ENCODE data around the gene SHC1. TPM values are rescaled to one million over a fixed set of nuclear protein-coding genes. Genes with fewer than 3 reads are reported as not detected.

The SHC1 gene
- polyA plus RNA-seq, 3 donors: 26.7 to 70.6 (median 31.5) TPM

- no peak for TF ChIP-seq CTCF (IDR thresholded peaks at IDR 0.05)
- Histone ChIP-seq H3K4me1 (ENCODE audit: control insufficient read depth in 1 of 2, insufficient read depth in 2 of 2, low read length in 2 of 2) (peaks cover 33 to 38% of the 10 kb centered on the region in 2 donors), H2AFZ (ENCODE audit: insufficient read depth, low read depth, low read length, poor library complexity, severe bottlenecking) (no peak within 1 kb of the TSS), H3K4me2 (replicated peaks; ENCODE audit: extremely low read depth, low read length, poor library complexity, severe bottlenecking) (no peak within 1 kb of the TSS), H4K20me1 (ENCODE audit: insufficient read depth, low read length) (peaks cover 29% of the 10 kb centered on the region), H3K79me2 (ENCODE audit: insufficient read depth, low read length) (peaks cover 10% of the 10 kb centered on the region), H3K27me3 (ENCODE audit: control insufficient read depth in 2 of 2, insufficient read depth in 2 of 2, low read length in 2 of 2) (no peaks in the 10 kb centered on the region), H3K9me3 (replicated peaks in 1 of 2; ENCODE audit: control insufficient read depth in 1 of 2, insufficient read depth in 1 of 2, low read length in 2 of 2) (no peaks in the 10 kb centered on the region), H3K36me3 (replicated peaks in 1 of 2; ENCODE audit: control insufficient read depth in 1 of 2, insufficient read depth in 2 of 2, low read length in 2 of 2) (peaks cover 19 to 22% of the 10 kb centered on the region in 2 donors), H3K9ac (ENCODE audit: insufficient read depth, low read length, poor library complexity, severe bottlenecking) (no peak within 1 kb of the TSS), H3K27ac (ENCODE audit: low read depth in 1 of 2, low read length in 2 of 2) (no peak within 1 kb of the TSS), H3K4me3 (replicated peaks in 1 of 3; ENCODE audit: low read depth in 2 of 3, low read length in 3 of 3) (no peak within 1 kb of the TSS)
- peaks cover 23 to 28% of the 10 kb centered on the region in 2 donors for H3K36me3 Mint-ChIP-seq
- H3K27me3 Mint-ChIP-seq (ENCODE audit: low read depth in 3 of 3): peaks cover 1 to 2% (median 2%) of the 10 kb centered on the region in 3 donors
- no peak within 1 kb of the TSS for H3K4me3 Mint-ChIP-seq
- intact Hi-C loops (cut with micrococcal nuclease): no loop called here
- H3K9me3 Mint-ChIP-seq: no peaks in the 10 kb centered on the region
- WGBS (ENCODE audit: insufficient coverage): no CpG with 5 or more reads among the region's 8 CpGs
- no peak for DNase-seq
- H3K27ac Mint-ChIP-seq: peak within 1 kb of the TSS in 2 of 7 donors; percentile 10 to 31
- peaks cover 49% of the 10 kb centered on the region for H3K4me1 Mint-ChIP-seq
Observed at GRCh38 chr1:154993572-154994268, 23.2 kb upstream of the SHC1 start, which contains the start of gene LENEP. TSS of gene LENEP (plus strand) at chr1:154993586. CDS start at chr1:154993608, 22 bp downstream.

- peaks cover 0 to 2% (median 2%) of the 10 kb centered on the region in 3 donors for H3K27me3 Mint-ChIP-seq (ENCODE audit: low read depth in 3 of 3)
- H4K20me1 ChIP-seq (ENCODE audit: insufficient read depth, low read length): peaks cover 34% of the 10 kb centered on the region
- 87% methylated on average over 6 of the region's 14 CpGs for WGBS (ENCODE audit: insufficient coverage)
- no peak overlapping the region for H3K27ac ChIP-seq (ENCODE audit: low read depth in 1 of 2, low read length in 2 of 2)
- peaks cover 27 to 30% of the 10 kb centered on the region in 2 donors for H3K36me3 ChIP-seq (replicated peaks in 1 of 2; ENCODE audit: control insufficient read depth in 1 of 2, insufficient read depth in 2 of 2, low read length in 2 of 2)
- H3K9ac ChIP-seq (ENCODE audit: insufficient read depth, low read length, poor library complexity, severe bottlenecking): no peak overlapping the region
- peaks cover 28 to 33% of the 10 kb centered on the region in 2 donors for H3K4me1 ChIP-seq (ENCODE audit: control insufficient read depth in 1 of 2, insufficient read depth in 2 of 2, low read length in 2 of 2)
- no peaks in the 10 kb centered on the region for H3K9me3 Mint-ChIP-seq
- no peak overlapping the region for H3K27ac Mint-ChIP-seq
- no peak for DNase-seq
- no peaks in the 10 kb centered on the region for H3K9me3 ChIP-seq (replicated peaks in 1 of 2; ENCODE audit: control insufficient read depth in 1 of 2, insufficient read depth in 1 of 2, low read length in 2 of 2)
- no peak for TF ChIP-seq CTCF (IDR thresholded peaks at IDR 0.05)
- H3K4me2 ChIP-seq (replicated peaks; ENCODE audit: extremely low read depth, low read length, poor library complexity, severe bottlenecking): no peak overlapping the region
- no peaks in the 10 kb centered on the region for H3K27me3 ChIP-seq (ENCODE audit: control insufficient read depth in 2 of 2, insufficient read depth in 2 of 2, low read length in 2 of 2)
- H3K4me3 Mint-ChIP-seq: no peak overlapping the region
- H2AFZ ChIP-seq (ENCODE audit: insufficient read depth, low read depth, low read length, poor library complexity, severe bottlenecking): no peak overlapping the region
- no peak overlapping the region for H3K4me3 ChIP-seq (replicated peaks in 1 of 3; ENCODE audit: low read depth in 2 of 3, low read length in 3 of 3)
- H3K4me1 Mint-ChIP-seq: peaks cover 49% of the 10 kb centered on the region
- H3K79me2 ChIP-seq (ENCODE audit: insufficient read depth, low read length): peaks cover 18% of the 10 kb centered on the region
- intact Hi-C loops (cut with micrococcal nuclease): no loop called here
- peaks cover 28 to 36% of the 10 kb centered on the region in 2 donors for H3K36me3 Mint-ChIP-seq
Observed at GRCh38 chr1:154992721-154993571, 22.4 kb upstream of the SHC1 start.

Measured in CD14-positive monocyte (primary cell).